Effector memory CD8-positive, alpha-beta T cell (primary cell): ENCODE data around the gene PPP1R12B.
"Not testable (repeated sequence)": the region's sequence is repeated elsewhere in the genome, so short reads cannot be mapped to it uniquely, and the experiment has no call there.

Experiments used
- ATAC-seq: fragments of 150-1000 bp; cut with Tn5 transposase; replicated peaks from 2 replicates; pipeline ENCODE4 v1.10.0; 2021; ENCODE audit warnings: mild to moderate bottlenecking, moderate library complexity
- DNase-seq, 3 experiments: peaks; one replicate each; pipeline ENCODE4 v3.0.0; 2021
- H3K27ac Mint-ChIP-seq, 2 donors: one replicate each; pipeline ENCODE4 v1.8.0; 2022; ENCODE audit warnings: mild to moderate bottlenecking in 2 of 2, mixed read lengths in 2 of 2, moderate library complexity in 2 of 2
- H3K27me3 Mint-ChIP-seq, 2 donors: one replicate each; pipeline ENCODE4 v1.8.0; 2022; ENCODE audit warnings: mixed read lengths in 2 of 2
- H3K36me3 Mint-ChIP-seq: one replicate; pipeline ENCODE4 v1.8.0; 2022; ENCODE audit warnings: mild to moderate bottlenecking, moderate library complexity, mixed read lengths; ENCODE audit not compliant: insufficient read depth
- H3K4me1 Mint-ChIP-seq, 2 donors: one replicate each; pipeline ENCODE4 v1.8.0; 2022; ENCODE audit warnings: low read depth in 2 of 2, mixed read lengths in 2 of 2
- H3K4me3 Mint-ChIP-seq, 2 donors: one replicate each; pipeline ENCODE4 v1.8.0; 2022; ENCODE audit warnings: mild to moderate bottlenecking in 2 of 2, mixed read lengths in 2 of 2, moderate library complexity in 2 of 2
- H3K9me3 Mint-ChIP-seq, 2 donors: one replicate each; pipeline ENCODE4 v1.8.0; 2022; ENCODE audit warnings: mixed read lengths in 2 of 2

PPP1R12B gene

GRCh38 chr1:202472347-202473124 is 124.0 kb downstream of the PPP1R12B start:
- H3K27me3 Mint-ChIP-seq, H3K9me3 Mint-ChIP-seq, H3K4me1 Mint-ChIP-seq, ATAC-seq, H3K36me3 Mint-ChIP-seq, H3K4me3 Mint-ChIP-seq, DNase-seq, H3K27ac Mint-ChIP-seq: not testable (repeated sequence)

GRCh38 chr1:202473266-202474045 is 125.0 kb downstream of the PPP1R12B start:
- not testable (repeated sequence) for H3K4me1 Mint-ChIP-seq, H3K36me3 Mint-ChIP-seq, H3K9me3 Mint-ChIP-seq, H3K27me3 Mint-ChIP-seq, H3K4me3 Mint-ChIP-seq, ATAC-seq, H3K27ac Mint-ChIP-seq, DNase-seq

GRCh38 chr1:202479661-202480060 is 131.2 kb downstream of the PPP1R12B start:
- H3K4me1 Mint-ChIP-seq: peaks cover 26 to 45% of the 10 kb centered on the region in 2 donors
- not testable (repeated sequence) for H3K9me3 Mint-ChIP-seq, H3K27me3 Mint-ChIP-seq, DNase-seq, H3K36me3 Mint-ChIP-seq, ATAC-seq, H3K4me3 Mint-ChIP-seq
- peak overlapping the region in 1 of 2 donors; percentile 84 for H3K27ac Mint-ChIP-seq

- H3K4me3 Mint-ChIP-seq, DNase-seq, H3K36me3 Mint-ChIP-seq, H3K27me3 Mint-ChIP-seq, H3K27ac Mint-ChIP-seq, ATAC-seq, H3K9me3 Mint-ChIP-seq: not testable (repeated sequence)
- H3K4me1 Mint-ChIP-seq: peaks cover 32 to 51% of the 10 kb centered on the region in 2 donors
These were observed 132.1 kb downstream of the PPP1R12B start for GRCh38 chr1:202480640-202481039.

- H3K4me1 Mint-ChIP-seq: peaks cover 32 to 51% of the 10 kb centered on the region in 2 donors
These were observed 134.9 kb downstream of the PPP1R12B start for GRCh38 chr1:202483362-202483761.

GRCh38 chr1:202484032-202484431 is 135.5 kb downstream of the PPP1R12B start:
- not testable (repeated sequence) for H3K27me3 Mint-ChIP-seq, H3K27ac Mint-ChIP-seq, H3K9me3 Mint-ChIP-seq, H3K36me3 Mint-ChIP-seq, DNase-seq
- peak; percentile 31 for ATAC-seq
- H3K4me1 Mint-ChIP-seq: peaks cover 32 to 47% of the 10 kb centered on the region in 2 donors
- peak overlapping the region; percentile 0 to 47 for H3K4me3 Mint-ChIP-seq

More at GRCh38 chr1:202483362-202483761, 134.9 kb downstream of the PPP1R12B start:
- H3K9me3 Mint-ChIP-seq, H3K27ac Mint-ChIP-seq, ATAC-seq, H3K27me3 Mint-ChIP-seq, H3K36me3 Mint-ChIP-seq, DNase-seq: not testable (repeated sequence)
- peak overlapping the region; percentile 11 to 45 for H3K4me3 Mint-ChIP-seq

GRCh38 chr1:202484820-202485219 is 136.3 kb downstream of the PPP1R12B start:
- H3K27me3 Mint-ChIP-seq, DNase-seq, ATAC-seq, H3K9me3 Mint-ChIP-seq: not testable (repeated sequence)
- peak overlapping the region; percentile 73 to 85 for H3K27ac Mint-ChIP-seq
- peaks cover 12% of the 10 kb centered on the region for H3K36me3 Mint-ChIP-seq
- H3K4me3 Mint-ChIP-seq: peak overlapping the region; percentile 32 to 47
- H3K4me1 Mint-ChIP-seq: peaks cover 31 to 39% of the 10 kb centered on the region in 2 donors

GRCh38 chr1:202488178-202488649 is 139.7 kb downstream of the PPP1R12B start:
- H3K27me3 Mint-ChIP-seq, H3K27ac Mint-ChIP-seq, H3K9me3 Mint-ChIP-seq, DNase-seq: not testable (repeated sequence)
- peak; percentile 21 for ATAC-seq
- Mint-ChIP-seq H3K4me1 (peaks cover 18 to 20% of the 10 kb centered on the region in 2 donors), H3K36me3 (peaks cover 12% of the 10 kb centered on the region), H3K4me3 (peak overlapping the region in 1 of 2 donors; percentile 5)

- not testable (repeated sequence) for DNase-seq, H3K27me3 Mint-ChIP-seq, H3K27ac Mint-ChIP-seq, H3K4me3 Mint-ChIP-seq, ATAC-seq, H3K9me3 Mint-ChIP-seq
- Mint-ChIP-seq H3K36me3 (peaks cover 12% of the 10 kb centered on the region), H3K4me1 (peaks cover 10 to 11% of the 10 kb centered on the region in 2 donors)
These were observed 140.6 kb downstream of the PPP1R12B start for GRCh38 chr1:202489101-202489500.

GRCh38 chr1:202493112-202493511 is 144.6 kb downstream of the PPP1R12B start:
- DNase-seq, H3K9me3 Mint-ChIP-seq, H3K4me1 Mint-ChIP-seq, H3K27ac Mint-ChIP-seq, ATAC-seq, H3K4me3 Mint-ChIP-seq, H3K27me3 Mint-ChIP-seq: not testable (repeated sequence)
- peaks cover 23% of the 10 kb centered on the region for H3K36me3 Mint-ChIP-seq

- no peak overlapping the region for H3K4me3 Mint-ChIP-seq
- DNase-seq: no peak
- no peaks in the 10 kb centered on the region for H3K4me1 Mint-ChIP-seq
- no peak overlapping the region for H3K27ac Mint-ChIP-seq
- H3K36me3 Mint-ChIP-seq: peaks cover 11% of the 10 kb centered on the region
- no peaks in the 10 kb centered on the region for H3K9me3 Mint-ChIP-seq
- no peaks in the 10 kb centered on the region for H3K27me3 Mint-ChIP-seq
- ATAC-seq: no peak
These were observed 150.0 kb downstream of the PPP1R12B start for GRCh38 chr1:202498542-202498941.

GRCh38 chr1:202499997-202500396 is 151.5 kb downstream of the PPP1R12B start:
- not testable (repeated sequence) for H3K9me3 Mint-ChIP-seq, DNase-seq, H3K4me3 Mint-ChIP-seq, ATAC-seq, H3K27ac Mint-ChIP-seq, H3K4me1 Mint-ChIP-seq, H3K27me3 Mint-ChIP-seq
- H3K36me3 Mint-ChIP-seq: peaks cover 11% of the 10 kb centered on the region

GRCh38 chr1:202501281-202501680 is 152.8 kb downstream of the PPP1R12B start:
- no peaks in the 10 kb centered on the region for H3K4me1 Mint-ChIP-seq

More at GRCh38 chr1:202501281-202501680, 152.8 kb downstream of the PPP1R12B start:
- no peak for DNase-seq
- H3K27me3 Mint-ChIP-seq: no peaks in the 10 kb centered on the region
- H3K27ac Mint-ChIP-seq: no peak overlapping the region
- ATAC-seq: no peak
- H3K4me3 Mint-ChIP-seq: no peak overlapping the region
- no peaks in the 10 kb centered on the region for H3K9me3 Mint-ChIP-seq
- H3K36me3 Mint-ChIP-seq: peaks cover 6% of the 10 kb centered on the region
